BE2C (cell line): ENCODE measurements around the gene AMIGO3.
A peak's percentile ranks its signal among the peaks of the same experiment; 100 is the strongest.

Experiments used
- DNase-seq: peaks from one replicate; pipeline ENCODE4 v3.0.0-alpha.2; 2020
- H3K27me3 ChIP-seq: fragments of 250-450 bp; sonication (Bioruptor Pico); 2 replicates; pipeline ENCODE4 v1.5.1; 2020; ENCODE audit warnings: mild to moderate bottlenecking
- H3K36me3 ChIP-seq: fragments of 250-450 bp; sonication (Bioruptor Pico); 2 replicates; pipeline ENCODE4 v1.5.1; 2020; ENCODE audit warnings: mild to moderate bottlenecking
- H3K4me1 ChIP-seq: fragments of 250-450 bp; sonication (Bioruptor Pico); 2 replicates; pipeline ENCODE4 v1.5.1; 2020
- H3K4me3 ChIP-seq: 2 replicates; pipeline ENCODE4 v1.5.1; 2011; ENCODE audit warnings: low read depth, low read length
- H3K9me3 ChIP-seq: fragments of 250-450 bp; sonication (Bioruptor Pico); 2 replicates; pipeline ENCODE4 v1.5.1; 2020
- TF ChIP-seq, protein P1 (sequence below): IDR thresholded peaks from 2 replicates; pipeline ENCODE4 v1.5.1; 2012; ENCODE audit warnings: mild to moderate bottlenecking, low read depth, low read length

AMIGO3 gene

DNA sequence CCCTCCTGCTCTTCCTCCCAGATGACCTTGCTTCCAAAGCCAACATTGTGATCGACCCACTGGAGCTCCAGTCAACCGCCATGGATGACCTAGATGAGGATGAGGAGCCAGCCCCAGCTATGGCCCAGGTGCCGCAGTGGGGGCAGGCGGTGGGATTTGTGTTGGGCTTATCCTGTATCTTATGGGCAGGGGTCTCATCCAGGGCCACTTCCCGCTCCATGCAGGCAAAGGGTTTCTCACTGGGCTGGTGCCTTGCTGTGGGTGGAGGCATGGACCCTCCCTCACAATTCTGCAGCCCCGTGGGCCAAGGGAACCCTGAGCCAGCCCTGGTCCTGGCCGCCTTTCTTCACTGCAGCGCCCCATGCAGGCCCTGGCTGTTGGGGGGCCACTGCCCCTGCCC, 14.9 kb downstream of the AMIGO3 start:
- Histone ChIP-seq H3K4me3 (no peak overlapping the region), H3K9me3 (no peaks in the 10 kb centered on the region), H3K27me3 (no peaks in the 10 kb centered on the region), H3K4me1 (no peaks in the 10 kb centered on the region), H3K36me3 (no peaks in the 10 kb centered on the region)
- DNase-seq, result no peak
- TF ChIP-seq, protein P1, sequence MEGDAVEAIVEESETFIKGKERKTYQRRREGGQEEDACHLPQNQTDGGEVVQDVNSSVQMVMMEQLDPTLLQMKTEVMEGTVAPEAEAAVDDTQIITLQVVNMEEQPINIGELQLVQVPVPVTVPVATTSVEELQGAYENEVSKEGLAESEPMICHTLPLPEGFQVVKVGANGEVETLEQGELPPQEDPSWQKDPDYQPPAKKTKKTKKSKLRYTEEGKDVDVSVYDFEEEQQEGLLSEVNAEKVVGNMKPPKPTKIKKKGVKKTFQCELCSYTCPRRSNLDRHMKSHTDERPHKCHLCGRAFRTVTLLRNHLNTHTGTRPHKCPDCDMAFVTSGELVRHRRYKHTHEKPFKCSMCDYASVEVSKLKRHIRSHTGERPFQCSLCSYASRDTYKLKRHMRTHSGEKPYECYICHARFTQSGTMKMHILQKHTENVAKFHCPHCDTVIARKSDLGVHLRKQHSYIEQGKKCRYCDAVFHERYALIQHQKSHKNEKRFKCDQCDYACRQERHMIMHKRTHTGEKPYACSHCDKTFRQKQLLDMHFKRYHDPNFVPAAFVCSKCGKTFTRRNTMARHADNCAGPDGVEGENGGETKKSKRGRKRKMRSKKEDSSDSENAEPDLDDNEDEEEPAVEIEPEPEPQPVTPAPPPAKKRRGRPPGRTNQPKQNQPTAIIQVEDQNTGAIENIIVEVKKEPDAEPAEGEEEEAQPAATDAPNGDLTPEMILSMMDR, result no peak

DNA sequence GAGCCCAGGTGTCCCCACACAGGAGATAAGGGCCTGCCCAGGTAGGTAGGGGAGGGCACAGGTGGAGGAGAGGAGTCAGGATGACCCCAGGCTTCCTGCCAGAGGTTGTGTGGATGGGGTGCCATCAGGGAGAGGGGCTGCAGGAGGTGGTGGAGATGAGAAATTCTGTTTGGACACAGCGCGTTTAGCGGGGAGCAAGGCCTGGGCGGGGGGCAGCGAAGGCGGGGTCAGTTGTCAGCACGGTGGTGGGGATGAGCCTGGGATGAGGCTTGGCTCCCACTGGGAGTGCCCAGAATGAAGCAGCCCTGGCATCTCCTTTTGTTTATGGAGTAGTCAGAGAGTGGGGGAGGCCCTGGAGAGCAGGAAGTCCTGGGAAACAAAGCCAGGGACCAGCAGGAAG, 15.5 kb downstream of the AMIGO3 start:
- Histone ChIP-seq H3K9me3 (no peaks in the 10 kb centered on the region), H3K27me3 (no peaks in the 10 kb centered on the region), H3K36me3 (no peaks in the 10 kb centered on the region), H3K4me1 (no peaks in the 10 kb centered on the region), H3K4me3 (no peak overlapping the region)
- no peak for DNase-seq
- TF ChIP-seq, protein P1, result no peak

DNA sequence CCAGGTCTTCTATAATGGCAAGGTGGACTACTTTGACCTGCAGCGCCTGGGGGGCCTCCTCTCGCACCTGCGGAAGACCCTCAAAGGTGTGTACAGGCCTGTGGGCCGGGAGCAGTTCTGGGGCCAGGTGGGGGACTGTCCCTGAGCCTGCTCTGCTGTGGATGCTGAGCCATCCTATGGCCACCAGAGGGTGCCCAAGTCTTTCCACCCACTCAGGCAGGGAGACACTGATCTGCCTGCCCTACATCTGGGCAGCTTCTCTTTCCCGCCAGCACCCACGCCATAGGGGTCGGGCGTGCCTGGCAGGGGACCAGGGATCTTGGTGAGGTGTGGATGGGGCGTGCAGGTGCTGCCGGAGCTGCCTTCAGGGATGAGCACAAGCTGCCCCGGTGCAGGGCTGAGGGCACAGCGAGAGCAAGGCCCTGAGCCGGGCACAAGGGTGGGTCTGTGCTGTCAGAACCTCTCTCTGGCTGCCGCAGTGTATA, 16.0 kb downstream of the AMIGO3 start:
- Histone ChIP-seq H3K4me3 (no peak overlapping the region), H3K9me3 (no peaks in the 10 kb centered on the region), H3K4me1 (no peaks in the 10 kb centered on the region), H3K27me3 (no peaks in the 10 kb centered on the region), H3K36me3 (no peaks in the 10 kb centered on the region)
- peak; percentile 71 for DNase-seq
- TF ChIP-seq, protein P1, result peak; percentile 74

DNA sequence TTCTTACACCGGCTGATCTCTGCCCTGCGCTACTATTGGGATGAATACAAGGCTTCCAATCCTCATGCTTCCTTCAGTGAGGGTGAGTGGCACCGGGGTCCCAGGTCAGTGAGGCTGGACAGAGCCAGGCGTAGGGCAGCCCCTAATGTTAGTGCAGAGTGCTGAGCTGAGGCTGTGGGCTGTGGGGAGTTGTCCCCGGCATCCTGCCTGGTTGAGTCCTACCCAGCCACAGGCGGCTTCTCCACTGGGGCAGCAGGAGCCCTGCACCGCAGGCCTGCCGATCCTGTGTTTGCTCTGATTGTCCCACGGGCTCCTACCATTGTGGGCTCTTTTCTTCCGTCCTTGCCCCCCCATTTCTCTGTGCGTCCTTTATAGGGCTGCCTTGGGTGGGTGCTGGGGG, 16.8 kb downstream of the AMIGO3 start:
- TF ChIP-seq, protein P1, result no peak
- DNase-seq, result no peak
- no peaks in the 10 kb centered on the region for H3K27me3 ChIP-seq
- H3K9me3 ChIP-seq, result no peaks in the 10 kb centered on the region
- no peaks in the 10 kb centered on the region for H3K36me3 ChIP-seq
- H3K4me3 ChIP-seq, result no peak overlapping the region
- H3K4me1 ChIP-seq, result no peaks in the 10 kb centered on the region

DNA sequence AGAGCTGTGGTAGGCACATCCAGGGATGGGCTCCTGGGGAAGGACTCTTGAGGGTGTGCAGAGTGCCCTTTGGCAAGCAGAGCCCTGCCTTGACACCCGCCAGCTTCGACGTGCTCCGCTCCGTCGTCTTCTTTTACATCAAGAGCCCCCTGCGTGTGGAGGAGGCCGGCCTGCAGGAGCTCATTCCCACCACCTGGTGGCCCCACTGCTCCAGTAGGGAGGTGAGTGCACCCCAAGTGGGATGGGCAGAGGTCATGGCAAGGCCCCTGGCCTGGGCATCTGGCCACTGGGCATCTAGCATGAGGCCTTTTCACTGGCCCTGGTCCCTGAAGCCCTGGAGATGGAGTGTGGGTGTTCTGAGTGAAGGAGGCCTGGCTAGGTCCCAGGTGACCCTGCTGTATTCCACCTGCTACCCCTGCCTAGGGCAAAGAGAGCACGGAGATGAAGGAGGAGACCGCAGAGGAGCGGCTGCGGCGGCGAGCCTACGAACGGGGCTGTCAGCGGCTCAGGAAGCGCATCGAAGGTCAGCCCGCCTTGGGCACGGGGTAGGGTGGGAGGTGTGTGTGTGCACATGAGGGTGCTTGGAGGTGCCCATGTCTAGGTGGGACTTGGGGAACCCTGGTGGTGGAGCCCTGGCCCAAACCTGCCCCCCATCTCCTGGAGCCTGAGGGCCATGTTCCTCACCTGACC, 18.0 kb downstream of the AMIGO3 start:
- Histone ChIP-seq H3K4me3 (no peak overlapping the region), H3K27me3 (no peaks in the 10 kb centered on the region), H3K36me3 (no peaks in the 10 kb centered on the region), H3K4me1 (no peaks in the 10 kb centered on the region), H3K9me3 (no peaks in the 10 kb centered on the region)
- DNase-seq, result no peak
- TF ChIP-seq, protein P1, result peak; percentile 39

DNA sequence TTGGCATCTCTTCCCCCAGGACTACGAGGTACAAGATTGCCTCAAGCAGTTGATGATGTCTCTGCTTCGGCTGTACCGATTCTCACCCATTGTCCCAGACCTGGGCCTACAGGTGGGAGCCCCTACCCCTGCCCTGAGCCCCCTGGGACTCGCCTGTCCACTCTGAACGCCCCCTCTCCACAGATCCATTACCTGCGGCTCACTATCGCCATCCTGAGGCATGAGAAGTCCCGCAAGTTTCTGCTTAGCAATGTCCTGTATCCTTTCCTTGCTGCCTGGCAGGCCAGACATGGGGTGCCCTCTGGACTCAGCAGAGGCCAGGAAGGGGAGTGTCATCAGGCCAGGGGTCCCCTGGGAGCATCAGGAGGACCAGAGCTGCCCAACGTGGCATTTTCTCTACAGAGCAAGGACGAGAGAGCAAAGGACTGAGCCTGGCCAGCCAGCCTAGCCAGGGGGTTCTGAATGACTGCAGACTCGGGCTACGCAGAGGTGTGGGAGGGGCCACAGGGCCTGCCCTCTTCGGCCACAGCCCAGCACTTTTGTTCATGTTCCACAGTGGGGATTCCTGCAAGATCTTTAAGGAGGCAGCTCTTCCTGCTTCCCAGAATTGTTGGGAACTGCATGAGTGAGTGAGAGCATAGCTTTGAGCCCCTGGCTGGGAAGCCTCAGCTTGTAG, 18.9 kb downstream of the AMIGO3 start:
- no peaks in the 10 kb centered on the region for H3K27me3 ChIP-seq
- TF ChIP-seq, protein P1, result 0 out of 2 replicates have a peak, but pooled peaks have one; percentile 9
- no peak for DNase-seq
- no peaks in the 10 kb centered on the region for H3K9me3 ChIP-seq
- H3K4me1 ChIP-seq, result no peaks in the 10 kb centered on the region
- H3K36me3 ChIP-seq, result no peaks in the 10 kb centered on the region
- H3K4me3 ChIP-seq, result no peak overlapping the region
